ENCODE results near the gene C6orf136.
A peak's percentile ranks its signal among the peaks of the same experiment; 100 is the strongest.

DNA sequence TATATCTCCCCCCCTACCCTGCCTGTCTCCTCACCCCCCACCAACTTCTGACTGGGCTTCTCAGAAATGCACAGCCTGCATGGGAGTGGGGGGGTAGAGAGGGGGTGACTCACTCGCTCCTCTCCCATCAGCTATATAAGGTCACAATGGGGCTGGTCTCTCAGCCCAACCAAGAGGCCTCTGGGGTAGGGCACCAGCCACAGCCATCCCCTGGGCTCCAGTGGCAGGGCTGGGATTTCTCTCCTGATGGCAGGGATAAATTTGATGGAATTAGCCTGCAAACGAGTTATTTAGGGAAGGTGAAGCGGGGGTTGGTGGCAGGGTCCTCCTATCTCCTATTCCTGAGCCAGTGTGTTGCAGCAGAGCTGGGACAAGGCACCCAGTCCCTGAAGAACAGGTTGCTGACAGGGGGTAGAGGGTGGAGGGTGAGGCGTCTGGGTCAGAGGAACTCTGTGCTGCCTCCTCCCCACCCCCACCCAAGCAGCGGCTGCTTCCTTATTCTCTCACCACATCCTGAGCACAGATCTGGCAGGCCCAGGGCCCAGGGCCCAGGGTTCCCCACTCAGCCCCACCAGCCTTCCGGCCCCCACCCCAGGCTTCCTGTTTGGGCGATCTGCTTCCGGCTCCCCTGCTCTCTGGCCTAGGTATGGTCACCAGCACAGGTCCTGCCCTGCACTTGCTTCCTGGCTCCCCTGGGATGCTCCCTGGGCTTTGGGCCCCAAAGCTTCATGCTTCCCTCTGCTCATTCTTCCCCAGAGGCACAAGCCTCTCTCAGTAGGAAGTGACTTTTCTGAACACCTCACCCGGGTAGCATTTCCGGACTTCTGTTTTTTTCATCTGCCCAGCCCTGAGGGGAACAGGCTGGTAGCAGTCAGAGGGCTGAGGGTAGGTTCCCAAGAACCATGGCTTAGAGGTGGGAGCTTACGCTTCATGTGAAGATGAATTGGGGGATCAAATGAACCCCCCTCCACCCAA lies 35.5 kb downstream of the C6orf136 start:
- TF ChIP-seq, protein P1, sequence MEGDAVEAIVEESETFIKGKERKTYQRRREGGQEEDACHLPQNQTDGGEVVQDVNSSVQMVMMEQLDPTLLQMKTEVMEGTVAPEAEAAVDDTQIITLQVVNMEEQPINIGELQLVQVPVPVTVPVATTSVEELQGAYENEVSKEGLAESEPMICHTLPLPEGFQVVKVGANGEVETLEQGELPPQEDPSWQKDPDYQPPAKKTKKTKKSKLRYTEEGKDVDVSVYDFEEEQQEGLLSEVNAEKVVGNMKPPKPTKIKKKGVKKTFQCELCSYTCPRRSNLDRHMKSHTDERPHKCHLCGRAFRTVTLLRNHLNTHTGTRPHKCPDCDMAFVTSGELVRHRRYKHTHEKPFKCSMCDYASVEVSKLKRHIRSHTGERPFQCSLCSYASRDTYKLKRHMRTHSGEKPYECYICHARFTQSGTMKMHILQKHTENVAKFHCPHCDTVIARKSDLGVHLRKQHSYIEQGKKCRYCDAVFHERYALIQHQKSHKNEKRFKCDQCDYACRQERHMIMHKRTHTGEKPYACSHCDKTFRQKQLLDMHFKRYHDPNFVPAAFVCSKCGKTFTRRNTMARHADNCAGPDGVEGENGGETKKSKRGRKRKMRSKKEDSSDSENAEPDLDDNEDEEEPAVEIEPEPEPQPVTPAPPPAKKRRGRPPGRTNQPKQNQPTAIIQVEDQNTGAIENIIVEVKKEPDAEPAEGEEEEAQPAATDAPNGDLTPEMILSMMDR (IDR thresholded peaks at IDR 0.05): no peak
- peak in 1 of 2 donors; percentile 4 for TF ChIP-seq POLR2A (IDR thresholded peaks at IDR 0.05)

Data from thyroid gland (tissue), 4 donors.